HFF-Myc (cell line): ENCODE data around the gene DPAGT1.

Experiments
- DNase-seq: peaks from one replicate; pipeline ENCODE4 v3.0.0-alpha.2; 2011; ENCODE audit warnings: low read depth; ENCODE audit errors: extremely low read depth
- H3K4me3 ChIP-seq: replicated peaks from 2 replicates; pipeline ENCODE4 v1.5.1; 2011; ENCODE audit warnings: low read depth, mild to moderate bottlenecking, control low read depth, low read length
- TF ChIP-seq, protein P1 (sequence below): IDR thresholded peaks from 2 replicates; pipeline ENCODE4 v1.5.1; 2012; ENCODE audit warnings: mild to moderate bottlenecking, low read depth, low read length, control low read depth; ENCODE audit errors: missing control alignments

DPAGT1 gene

DNA sequence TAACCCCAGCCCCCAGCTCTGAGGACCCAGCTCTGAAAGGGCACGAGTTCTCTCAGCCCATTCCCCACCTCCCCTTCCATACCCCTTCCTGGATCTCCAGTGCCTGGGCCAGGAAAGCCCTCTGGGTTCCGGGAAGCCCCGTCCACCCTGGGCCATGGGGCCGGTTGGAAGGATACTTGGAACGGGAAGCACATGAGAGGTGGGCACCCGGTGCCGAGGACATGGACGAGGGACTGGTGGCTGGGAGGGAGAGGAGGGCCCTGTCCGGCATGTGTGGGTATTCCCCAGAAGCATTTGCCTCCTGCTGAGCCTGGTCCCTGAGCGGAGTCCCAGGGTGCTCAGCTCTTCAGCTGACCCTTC is 14.6 kb upstream of the DPAGT1 start:
- no peak overlapping the region for H3K4me3 ChIP-seq
- no peak for DNase-seq
- TF ChIP-seq, protein P1, sequence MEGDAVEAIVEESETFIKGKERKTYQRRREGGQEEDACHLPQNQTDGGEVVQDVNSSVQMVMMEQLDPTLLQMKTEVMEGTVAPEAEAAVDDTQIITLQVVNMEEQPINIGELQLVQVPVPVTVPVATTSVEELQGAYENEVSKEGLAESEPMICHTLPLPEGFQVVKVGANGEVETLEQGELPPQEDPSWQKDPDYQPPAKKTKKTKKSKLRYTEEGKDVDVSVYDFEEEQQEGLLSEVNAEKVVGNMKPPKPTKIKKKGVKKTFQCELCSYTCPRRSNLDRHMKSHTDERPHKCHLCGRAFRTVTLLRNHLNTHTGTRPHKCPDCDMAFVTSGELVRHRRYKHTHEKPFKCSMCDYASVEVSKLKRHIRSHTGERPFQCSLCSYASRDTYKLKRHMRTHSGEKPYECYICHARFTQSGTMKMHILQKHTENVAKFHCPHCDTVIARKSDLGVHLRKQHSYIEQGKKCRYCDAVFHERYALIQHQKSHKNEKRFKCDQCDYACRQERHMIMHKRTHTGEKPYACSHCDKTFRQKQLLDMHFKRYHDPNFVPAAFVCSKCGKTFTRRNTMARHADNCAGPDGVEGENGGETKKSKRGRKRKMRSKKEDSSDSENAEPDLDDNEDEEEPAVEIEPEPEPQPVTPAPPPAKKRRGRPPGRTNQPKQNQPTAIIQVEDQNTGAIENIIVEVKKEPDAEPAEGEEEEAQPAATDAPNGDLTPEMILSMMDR: no peak

DNA sequence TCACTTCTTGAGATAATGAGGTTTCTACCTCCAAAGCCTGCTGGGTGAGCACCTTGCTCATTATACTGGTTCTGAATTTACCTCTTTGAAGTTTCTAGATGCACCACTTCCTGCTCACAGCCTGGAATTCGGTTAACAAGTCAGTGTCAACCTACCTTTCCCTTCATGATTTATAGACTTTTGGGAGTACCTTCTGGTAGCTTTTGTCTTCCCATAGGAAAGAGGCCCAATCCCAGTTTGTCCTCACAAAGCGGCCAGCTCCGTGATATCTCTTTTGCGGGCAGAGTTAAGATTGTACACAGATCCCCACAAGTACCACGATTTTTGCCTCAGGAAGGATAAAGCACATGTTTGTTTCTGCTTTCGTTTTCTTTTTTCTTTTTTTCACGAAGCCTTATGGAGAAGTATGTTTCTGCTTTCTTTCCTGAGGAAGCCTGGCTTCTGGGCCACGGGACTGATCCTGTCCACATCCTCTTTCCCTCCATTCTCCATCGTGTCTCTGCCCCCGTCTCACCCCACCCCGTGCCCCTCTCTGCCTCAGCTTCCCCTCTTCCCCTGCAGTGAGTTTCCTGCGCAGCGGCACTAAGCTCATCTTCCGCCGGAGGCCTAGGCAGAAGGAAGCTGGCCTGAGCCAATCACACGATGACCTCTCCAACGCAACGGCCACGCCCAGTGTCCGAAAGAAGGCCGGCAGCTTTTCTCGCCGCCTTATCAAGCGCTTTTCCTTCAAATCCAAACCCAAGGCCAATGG is 14.0 kb upstream of the DPAGT1 start:
- TF ChIP-seq, protein P1: no peak
- DNase-seq: no peak
- H3K4me3 ChIP-seq: no peak overlapping the region

DNA sequence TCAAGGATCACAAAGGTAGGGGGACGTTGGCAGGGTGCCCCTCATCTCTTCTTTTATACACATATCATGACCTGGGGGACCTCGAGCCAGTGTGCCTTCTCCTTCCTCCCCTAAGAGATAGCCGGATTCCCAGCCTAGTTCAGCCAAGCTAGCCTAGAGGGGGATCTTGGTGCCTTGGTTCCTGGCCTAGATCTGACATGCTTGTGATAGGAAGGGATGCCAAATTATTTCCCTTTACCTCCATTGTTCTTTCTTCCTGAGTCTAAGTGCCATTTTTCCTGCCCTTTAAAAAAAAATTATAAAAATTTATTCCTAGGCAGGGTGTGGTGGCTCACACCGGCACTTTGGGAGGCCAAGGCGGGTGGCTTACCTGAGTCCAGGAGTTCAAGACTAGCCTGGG is 12.7 kb upstream of the DPAGT1 start:
- TF ChIP-seq, protein P1: no peak
- DNase-seq: no peak

DNA sequence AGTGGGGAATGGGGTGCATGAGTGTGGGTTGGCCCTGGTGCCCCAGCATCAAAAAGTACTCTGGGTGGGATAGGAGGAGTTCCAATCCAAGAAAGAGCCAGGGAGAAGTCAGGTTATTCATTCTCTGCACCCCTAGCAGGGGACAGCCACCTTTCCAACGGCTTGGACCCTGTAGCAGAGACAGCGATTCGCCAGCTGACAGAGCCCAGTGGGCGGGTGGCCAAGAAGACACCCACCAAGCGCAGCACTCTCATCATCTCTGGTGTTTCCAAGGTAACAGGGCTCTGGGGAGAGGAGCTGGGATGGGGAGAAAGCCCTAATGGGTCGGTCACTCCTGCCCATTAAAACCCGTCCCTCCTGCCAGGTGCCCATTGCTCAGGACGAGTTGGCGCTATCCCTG is 12.1 kb upstream of the DPAGT1 start:
- no peak overlapping the region for H3K4me3 ChIP-seq
- TF ChIP-seq, protein P1: no peak
- DNase-seq: no peak

More for the DNA sequence above, 12.7 kb upstream of the DPAGT1 start:
- no peak overlapping the region for H3K4me3 ChIP-seq

DNA sequence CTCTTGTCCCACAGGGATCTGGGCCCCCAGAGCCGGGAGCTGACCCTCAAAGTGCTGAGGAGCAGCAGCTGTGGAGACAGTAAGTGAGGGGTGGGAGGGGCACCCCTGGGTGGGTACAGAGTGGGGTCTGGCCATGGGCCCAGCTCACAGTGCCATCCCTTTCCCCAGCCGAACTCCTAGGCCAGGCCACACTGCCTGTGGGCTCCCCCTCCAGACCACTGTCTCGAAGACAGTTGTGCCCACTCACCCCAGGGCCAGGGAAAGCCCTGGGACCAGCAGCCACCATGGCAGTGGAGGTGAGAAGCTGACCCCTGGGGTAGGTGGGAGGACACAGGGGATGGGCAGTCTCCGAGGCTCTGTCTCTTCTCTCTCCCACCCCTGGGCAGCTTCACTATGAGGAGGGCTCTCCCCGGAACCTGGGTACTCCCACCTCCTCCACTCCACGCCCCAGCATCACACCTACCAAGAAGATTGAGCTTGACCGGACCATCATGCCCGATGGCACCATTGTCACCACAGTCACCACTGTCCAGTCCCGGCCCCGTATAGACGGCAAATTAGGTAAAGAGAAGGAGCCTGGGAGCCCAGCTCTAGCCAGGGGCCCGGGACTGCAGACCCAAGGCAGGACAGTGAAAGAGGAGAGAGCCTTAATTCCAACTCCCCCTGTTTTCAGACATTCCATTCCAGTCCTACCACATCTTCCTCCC is 10.8 kb upstream of the DPAGT1 start:
- no peak for DNase-seq
- H3K4me3 ChIP-seq: no peak overlapping the region
- TF ChIP-seq, protein P1: no peak

DNA sequence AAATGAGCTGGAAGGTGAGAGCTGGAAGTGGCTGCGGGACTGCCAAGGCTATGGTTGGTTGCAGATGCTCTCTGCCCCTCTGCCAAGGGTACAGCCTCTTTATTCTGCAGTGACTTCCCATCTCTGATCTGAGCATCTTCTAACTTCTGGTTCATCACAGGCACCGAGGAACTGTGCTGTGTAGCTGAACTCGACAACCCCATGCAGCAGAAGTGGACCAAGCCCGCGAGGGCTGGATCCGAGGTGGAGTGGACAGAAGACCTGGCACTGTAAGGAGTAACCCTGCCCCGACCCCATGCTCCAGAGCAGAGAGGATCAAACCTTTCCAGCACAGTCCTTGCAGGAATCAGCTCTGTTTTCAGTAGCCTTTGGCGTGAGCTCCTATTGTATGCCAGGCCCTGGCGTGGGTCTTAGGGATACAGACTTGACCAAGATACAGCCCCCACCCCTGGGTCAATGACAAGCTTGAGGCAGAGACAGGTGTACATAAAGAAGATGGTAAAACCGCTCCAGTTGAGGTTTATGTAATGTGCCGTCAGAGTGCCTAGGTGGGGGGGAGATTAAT is 9.8 kb upstream of the DPAGT1 start:
- DNase-seq: no peak
- no peak overlapping the region for H3K4me3 ChIP-seq
- TF ChIP-seq, protein P1: no peak
